ENCODE data around the gene FRAS1. TPM values are rescaled to one million over a fixed set of nuclear protein-coding genes. Genes with fewer than 3 reads are reported as not detected.

FRAS1 gene
- total and polyA plus RNA-seq, 2 of the 8 experiments (the other 6 are each of a cell fraction or from before 2014, with no cell fraction given) = 38.5 to 109 TPM

- no peak for TF ChIP-seq CHD7 (IDR thresholded peaks at IDR 0.05; ENCODE audit: insufficient replicate concordance, low read length)
- no peak for TF ChIP-seq EZH2 (IDR thresholded peaks at IDR 0.05; ENCODE audit: low read depth, low read length, severe bottlenecking)
- no peak for TF ChIP-seq CHD1 (IDR thresholded peaks at IDR 0.05; ENCODE audit: low read depth, low read length)
- TF ChIP-seq FOSL1 (IDR thresholded peaks at IDR 0.05; ENCODE audit: insufficient read depth, low read depth, low read length) = no peak
Measured at GRCh38 chr4:78584863-78585547, 527.9 kb downstream of the FRAS1 start (continued).

All from H1 (cell line).